ENCODE data around the gene ZNF785. TPM values are rescaled to one million over a fixed set of nuclear protein-coding genes. Genes with fewer than 3 reads are reported as not detected.
"Not testable (repeated sequence)": the region's sequence is repeated elsewhere in the genome, so short reads cannot be mapped to it uniquely, and the experiment has no call there.

ZNF785 gene
- polyA plus RNA-seq, 6 donors from 2014 or later: 1.4 to 4.4 (median 2.9) TPM

GRCh38 chr16:30589582-30589981 lies 4.1 kb upstream of the ZNF785 start:
- not testable (repeated sequence) for H3K27ac Mint-ChIP-seq; ATAC-seq (ENCODE audit: low read depth in 2 of 2); H3K27me3 Mint-ChIP-seq; H3K36me3 Mint-ChIP-seq; DNase-seq; H3K4me3 Mint-ChIP-seq; H3K9me3 Mint-ChIP-seq
- H3K4me1 Mint-ChIP-seq: peaks cover 12 to 23% (median 16%) of the 10 kb centered on the region in 3 donors

DNA sequence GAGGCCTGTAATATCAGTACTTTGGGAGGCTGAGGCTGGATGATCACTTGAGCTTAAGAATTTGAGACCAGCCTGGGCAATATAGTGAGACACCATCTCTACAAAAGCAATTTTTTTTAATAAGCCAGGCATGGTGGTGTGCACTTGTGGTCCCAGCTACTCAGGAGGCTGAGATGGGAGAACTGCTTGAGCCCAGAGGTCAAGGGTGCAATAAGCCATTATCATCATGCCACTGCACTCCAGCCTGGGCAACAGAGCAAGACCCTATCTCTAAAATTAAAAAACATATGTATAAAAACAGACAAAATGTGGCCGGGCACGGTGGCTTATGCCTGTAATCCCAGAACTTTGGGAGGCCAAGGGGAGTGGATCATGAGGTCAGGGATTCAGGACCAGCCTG lies 3.2 kb upstream of the ZNF785 start:
- Mint-ChIP-seq H3K27ac (no peak overlapping the region), H3K4me3 (peak overlapping the region in 2 of 8 donors; percentile 25 to 30), H3K27me3 (no peaks in the 10 kb centered on the region), H3K4me1 (peaks cover 12 to 29% (median 17%) of the 10 kb centered on the region in 3 donors), H3K36me3 (no peaks in the 10 kb centered on the region), H3K9me3 (no peaks in the 10 kb centered on the region)
- DNase-seq (no peak), ATAC-seq (ENCODE audit: low read depth in 2 of 2) (no peak)

DNA sequence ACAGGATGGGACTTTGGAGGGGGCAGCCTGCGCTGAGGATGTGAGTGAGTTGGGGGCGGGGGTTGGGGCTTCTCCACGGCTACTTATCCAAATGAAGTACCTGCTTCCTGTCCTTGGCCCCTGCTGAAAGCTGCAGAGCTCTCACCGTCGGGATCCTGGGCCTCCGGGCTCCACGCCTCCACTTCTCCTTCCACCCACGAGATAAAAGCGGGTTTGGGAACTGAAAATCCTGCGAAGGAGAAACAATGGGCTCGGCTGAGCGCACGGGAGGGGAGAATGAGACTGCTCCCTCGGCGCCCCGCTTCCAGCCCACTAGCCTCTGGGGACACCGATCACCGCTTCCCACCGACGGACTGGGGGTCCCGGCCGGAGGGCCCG lies 486 bp downstream of the ZNF785 start:
- H3K36me3 Mint-ChIP-seq: peaks cover 0 to 3% of the 10 kb centered on the region in 2 donors
- peaks cover 12 to 40% (median 22%) of the 10 kb centered on the region in 3 donors for H3K4me1 Mint-ChIP-seq
- DNase-seq (no peak), ATAC-seq (ENCODE audit: low read depth in 2 of 2) (peak; percentile 10 to 18)
- H3K27ac Mint-ChIP-seq: peak overlapping the region in 5 of 6 donors; percentile 24 to 79 (median 63)
- H3K9me3 Mint-ChIP-seq: no peaks in the 10 kb centered on the region
- no peaks in the 10 kb centered on the region for H3K27me3 Mint-ChIP-seq
- H3K4me3 Mint-ChIP-seq: peak overlapping the region; percentile 82 to 97 (median 90)

- Mint-ChIP-seq H3K9me3 (no peaks in the 10 kb centered on the region), H3K4me3 (peak overlapping the region in 2 of 8 donors; percentile 36 to 68), H3K27ac (peak overlapping the region in 1 of 6 donors; percentile 75), H3K27me3 (no peaks in the 10 kb centered on the region), H3K36me3 (peaks cover 0 to 3% of the 10 kb centered on the region in 2 donors), H3K4me1 (peaks cover 12 to 40% (median 22%) of the 10 kb centered on the region in 3 donors)
- no peak for ATAC-seq (ENCODE audit: low read depth in 2 of 2)
- DNase-seq: no peak
These were observed 2.7 kb downstream of the ZNF785 start for GRCh38 chr16:30582611-30583340.

DNA sequence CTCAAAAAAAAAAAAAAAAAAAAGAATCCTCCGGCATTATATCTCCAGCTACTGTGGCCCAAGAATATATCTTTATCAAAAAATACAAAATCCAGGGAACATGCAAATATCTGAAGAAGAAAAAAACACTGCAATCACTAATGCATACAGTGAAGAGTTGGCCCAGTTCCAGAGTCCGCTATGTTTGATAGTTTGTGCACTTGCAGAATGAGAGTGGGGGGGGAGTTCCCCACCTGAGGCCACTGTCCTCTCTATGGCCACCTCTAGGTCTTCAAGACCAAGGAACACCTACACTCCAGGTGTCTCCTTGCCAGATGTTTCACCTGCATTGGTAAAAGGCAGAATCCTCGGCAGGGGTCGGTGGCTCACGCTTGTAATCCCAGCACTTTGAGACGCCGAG lies 4.0 kb downstream of the ZNF785 start:
- Mint-ChIP-seq H3K27me3 (no peaks in the 10 kb centered on the region), H3K4me3 (peak overlapping the region in 1 of 8 donors; percentile 12), H3K4me1 (peaks cover 12 to 31% (median 22%) of the 10 kb centered on the region in 3 donors), H3K9me3 (no peaks in the 10 kb centered on the region), H3K36me3 (peaks cover 0 to 3% of the 10 kb centered on the region in 2 donors), H3K27ac (no peak overlapping the region)
- ATAC-seq (ENCODE audit: low read depth in 2 of 2) (no peak), DNase-seq (no peak)

GRCh38 chr16:30574678-30575077 lies 10.8 kb downstream of the ZNF785 start:
- no peak for ATAC-seq (ENCODE audit: low read depth in 2 of 2)
- Mint-ChIP-seq H3K4me3 (peak overlapping the region in 1 of 8 donors; percentile 17), H3K36me3 (no peaks in the 10 kb centered on the region)

GRCh38 chr16:30571445-30572322 lies 13.8 kb downstream of the ZNF785 start, which contains the start of gene ZNF688:
ZNF688 (minus strand) TSS chr16:30571714; CDS start chr16:30571629, 85 bp downstream.
- peak; percentile 84 to 85 for ATAC-seq (ENCODE audit: low read depth in 2 of 2)
- Mint-ChIP-seq H3K36me3 (no peaks in the 10 kb centered on the region), H3K27ac (peak within 1 kb of the TSS; percentile 91 to 98 (median 96)), H3K9me3 (no peaks in the 10 kb centered on the region), H3K4me3 (peak within 1 kb of the TSS; percentile 80 to 96 (median 94)), H3K4me1 (peaks cover 25 to 42% (median 29%) of the 10 kb centered on the region in 3 donors), H3K27me3 (no peaks in the 10 kb centered on the region)
- peak; percentile 94 for DNase-seq

More at GRCh38 chr16:30574678-30575077, 10.8 kb downstream of the ZNF785 start:
- no peak for DNase-seq
- no peaks in the 10 kb centered on the region for H3K27me3 Mint-ChIP-seq
- H3K27ac Mint-ChIP-seq: no peak overlapping the region
- H3K4me1 Mint-ChIP-seq: peaks cover 13 to 20% (median 14%) of the 10 kb centered on the region in 3 donors
- no peaks in the 10 kb centered on the region for H3K9me3 Mint-ChIP-seq

DNA sequence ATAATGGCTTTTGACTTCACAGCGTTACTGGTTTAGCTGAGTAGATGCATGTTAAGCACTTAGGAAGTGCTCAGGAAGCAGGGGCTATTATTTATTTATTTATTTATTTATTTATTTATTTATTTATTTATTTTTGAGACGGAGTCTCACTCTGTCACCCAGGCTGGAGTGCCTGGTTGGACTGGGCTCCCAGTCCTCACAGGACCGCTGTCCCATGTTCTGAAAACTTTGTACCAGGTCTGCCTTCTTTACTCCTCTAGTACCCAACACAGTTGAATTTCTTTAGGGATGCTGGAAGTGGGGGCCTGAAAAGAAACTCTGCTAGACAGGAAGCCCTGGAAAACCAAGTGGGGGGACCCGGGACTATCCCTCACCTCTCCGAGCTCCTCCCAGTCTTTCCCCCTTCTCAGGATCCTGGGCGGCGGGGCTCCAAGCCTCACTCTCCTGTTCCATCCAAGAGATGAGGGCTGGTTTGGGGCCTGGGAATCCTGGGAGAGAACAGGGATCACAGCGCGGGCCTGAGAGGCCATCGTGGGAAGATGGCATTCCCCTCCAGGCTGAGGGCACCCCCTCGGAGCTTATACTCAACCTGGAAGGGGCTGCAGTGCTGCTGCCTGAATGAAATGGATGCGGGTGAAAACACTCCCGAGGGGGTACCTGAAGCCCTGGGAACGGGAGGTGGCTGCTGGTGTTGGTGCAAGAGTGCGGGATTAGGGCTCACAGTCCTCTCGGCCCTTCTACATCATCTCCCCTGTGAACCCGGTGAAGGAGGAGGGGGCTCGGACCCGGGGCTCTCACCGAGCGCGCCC lies 14.7 kb downstream of the ZNF785 start:
- no peak for ATAC-seq (ENCODE audit: low read depth in 2 of 2)
- no peak for DNase-seq
- peak overlapping the region; percentile 80 to 96 (median 90) for H3K4me3 Mint-ChIP-seq

GRCh38 chr16:30569746-30570635 lies 15.5 kb downstream of the ZNF785 start:
- Mint-ChIP-seq H3K36me3 (no peaks in the 10 kb centered on the region), H3K4me1 (peaks cover 25 to 42% (median 36%) of the 10 kb centered on the region in 3 donors), H3K4me3 (peak overlapping the region in 5 of 8 donors; percentile 35 to 96 (median 85)), H3K27me3 (no peaks in the 10 kb centered on the region), H3K9me3 (no peaks in the 10 kb centered on the region), H3K27ac (peak overlapping the region in 2 of 6 donors; percentile 61 to 91)
- DNase-seq (no peak), ATAC-seq (ENCODE audit: low read depth in 2 of 2) (no peak)

More for the DNA sequence above, 14.7 kb downstream of the ZNF785 start:
- H3K27me3 Mint-ChIP-seq: no peaks in the 10 kb centered on the region
- H3K4me1 Mint-ChIP-seq: peaks cover 25 to 42% (median 36%) of the 10 kb centered on the region in 3 donors
- H3K27ac Mint-ChIP-seq: peak overlapping the region; percentile 61 to 98 (median 92)
- no peaks in the 10 kb centered on the region for H3K9me3 Mint-ChIP-seq
- no peaks in the 10 kb centered on the region for H3K36me3 Mint-ChIP-seq

GRCh38 chr16:30569281-30569680 lies 16.2 kb downstream of the ZNF785 start:
- no peak for ATAC-seq (ENCODE audit: low read depth in 2 of 2)
- Mint-ChIP-seq H3K27me3 (no peaks in the 10 kb centered on the region), H3K27ac (peak overlapping the region in 1 of 6 donors; percentile 47), H3K36me3 (no peaks in the 10 kb centered on the region), H3K4me1 (peaks cover 21 to 42% (median 36%) of the 10 kb centered on the region in 3 donors), H3K4me3 (peak overlapping the region in 6 of 8 donors; percentile 9 to 69 (median 28)), H3K9me3 (no peaks in the 10 kb centered on the region)
- no peak for DNase-seq

DNA sequence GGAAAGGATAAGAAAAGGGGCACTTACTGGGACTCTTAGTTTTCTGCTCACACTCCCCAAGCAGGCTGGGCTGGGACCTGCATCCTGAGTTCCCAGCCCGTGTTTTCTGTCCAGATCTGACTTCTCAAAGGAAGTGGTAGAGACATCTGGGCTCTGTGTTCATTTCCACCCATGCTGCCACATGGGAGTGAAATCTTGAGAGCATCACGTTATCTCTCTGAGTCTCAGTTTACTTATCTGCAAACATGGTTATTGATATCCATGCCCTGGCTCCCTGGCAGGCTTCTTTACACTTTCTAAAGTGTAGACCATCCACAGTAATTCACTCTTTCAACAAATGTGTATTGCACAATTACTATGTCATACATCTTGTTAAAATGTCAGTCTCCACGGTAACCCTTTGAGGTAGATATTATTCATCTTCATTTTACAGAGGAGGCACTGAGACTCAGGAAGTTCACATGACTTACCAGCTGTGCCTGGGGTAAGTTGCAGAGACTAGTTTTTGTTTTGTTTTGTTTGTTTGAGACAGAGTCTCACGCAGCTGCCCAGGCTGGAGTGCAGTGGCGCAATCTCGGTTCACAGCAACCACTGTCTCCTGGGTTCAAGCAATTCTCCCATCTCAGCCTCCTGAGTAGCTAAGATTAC lies 17.4 kb downstream of the ZNF785 start:
- Mint-ChIP-seq H3K27ac (peak overlapping the region; percentile 72 to 96 (median 88)), H3K4me1 (peaks cover 17 to 37% (median 36%) of the 10 kb centered on the region in 3 donors), H3K27me3 (no peaks in the 10 kb centered on the region), H3K4me3 (peak overlapping the region in 7 of 8 donors; percentile 56 to 91 (median 79)), H3K9me3 (no peaks in the 10 kb centered on the region), H3K36me3 (no peaks in the 10 kb centered on the region)
- ATAC-seq (ENCODE audit: low read depth in 2 of 2) (peak; percentile 11 to 20), DNase-seq (peak; percentile 37)
